HG03342 (cell line): ENCODE measurements around the gene RAB17.
"Not testable (repeated sequence)": the region's sequence is repeated elsewhere in the genome, so short reads cannot be mapped to it uniquely, and the experiment has no call there.

Source experiments
- ATAC-seq: cut with Tn5 transposase; IDR thresholded peaks from one replicate; pipeline ENCODE4 v1.9.1; 2021; ENCODE audit warnings: mild to moderate bottlenecking, moderate library complexity; ENCODE audit not compliant: unreplicated experiment

RAB17 gene

DNA sequence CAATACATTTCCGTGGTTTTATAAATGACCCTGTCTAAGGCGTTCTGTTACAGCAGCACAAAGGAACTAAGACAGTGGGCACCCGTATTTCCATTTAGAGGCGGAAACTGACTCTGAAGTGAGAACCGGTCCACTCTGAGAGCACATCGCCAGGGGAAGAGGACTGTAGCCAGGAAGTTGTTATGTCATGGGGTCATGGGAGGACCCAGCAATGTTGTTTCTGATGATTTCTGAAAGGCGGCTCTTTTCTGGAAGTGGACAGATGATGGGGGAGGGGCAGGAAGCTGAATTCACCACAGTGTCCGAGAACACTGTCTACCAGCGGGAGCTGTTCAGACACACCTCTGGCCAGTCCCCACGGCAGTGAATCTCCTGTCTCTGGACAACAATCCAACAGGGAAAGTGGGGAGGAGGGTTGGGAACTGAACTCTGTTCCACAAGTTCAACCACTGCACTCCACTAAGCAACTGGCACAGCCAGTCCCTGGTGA is 34.7 kb upstream of the RAB17 start:
- ATAC-seq, result no peak

DNA sequence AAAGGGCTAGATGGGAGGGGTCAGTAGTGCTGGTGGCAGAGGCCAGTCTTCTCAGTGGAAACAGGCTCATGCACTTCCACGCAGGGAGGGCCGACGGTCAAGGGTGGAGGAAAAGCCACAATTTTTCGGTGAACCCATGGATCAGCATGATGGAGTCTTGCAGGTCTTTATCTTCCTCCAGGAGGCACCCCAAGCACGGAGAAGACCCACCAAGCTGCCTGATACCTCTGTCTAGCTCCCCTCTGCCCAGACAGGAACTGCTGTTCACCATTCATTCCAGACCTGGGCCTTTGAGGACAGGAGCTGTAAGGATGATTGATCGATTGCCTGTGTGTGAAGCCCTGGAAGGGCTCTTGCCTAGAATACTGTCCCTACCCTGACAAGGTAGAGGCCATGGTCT is 34.0 kb upstream of the RAB17 start:
- ATAC-seq, result no peak

DNA sequence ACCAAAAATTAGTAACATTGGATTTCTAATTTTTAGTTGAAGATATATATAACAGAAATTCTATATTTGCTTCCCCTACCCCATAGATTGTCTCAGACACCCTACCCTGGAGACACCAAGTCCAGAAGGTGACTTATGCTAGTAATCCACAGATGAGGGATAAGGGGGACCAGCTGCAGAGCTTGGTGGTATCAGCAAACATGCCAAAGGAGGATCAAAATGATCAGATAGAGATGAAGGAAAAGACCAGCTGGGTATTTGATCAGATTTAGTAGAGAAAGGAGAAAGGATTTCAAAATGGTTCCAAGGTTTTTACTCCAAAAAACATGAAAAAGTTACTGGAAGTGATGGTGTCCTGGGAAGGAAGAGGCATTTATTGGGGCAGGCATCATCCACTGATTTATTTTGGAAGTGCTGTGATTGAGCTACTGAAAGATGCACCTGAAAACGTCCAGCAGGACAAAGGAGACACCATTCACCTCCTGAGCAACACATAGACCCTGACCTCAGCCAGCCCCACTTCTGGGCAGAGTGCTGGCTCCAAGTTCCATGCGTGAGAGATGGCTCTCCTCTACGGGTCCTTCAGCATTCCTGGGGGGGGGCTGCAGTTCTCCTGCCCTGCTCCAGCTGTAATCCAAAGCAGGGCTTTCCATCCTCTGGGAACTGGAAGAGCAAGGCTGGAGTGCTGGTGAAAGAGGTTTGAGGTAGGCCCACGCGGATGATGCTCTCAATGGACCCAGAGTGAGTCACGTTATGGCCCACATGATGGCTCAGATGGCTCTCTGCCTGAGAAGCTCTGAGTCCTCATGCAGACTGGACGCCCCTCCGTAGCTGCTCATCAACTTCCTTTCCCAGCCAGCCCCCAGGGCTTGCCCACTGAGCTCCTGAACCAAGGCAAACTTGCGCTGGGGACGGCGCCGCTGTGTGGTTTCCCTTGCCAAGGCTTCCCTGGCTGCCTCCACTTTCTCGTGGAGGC is 33.2 kb upstream of the RAB17 start:
- no peak for ATAC-seq

DNA sequence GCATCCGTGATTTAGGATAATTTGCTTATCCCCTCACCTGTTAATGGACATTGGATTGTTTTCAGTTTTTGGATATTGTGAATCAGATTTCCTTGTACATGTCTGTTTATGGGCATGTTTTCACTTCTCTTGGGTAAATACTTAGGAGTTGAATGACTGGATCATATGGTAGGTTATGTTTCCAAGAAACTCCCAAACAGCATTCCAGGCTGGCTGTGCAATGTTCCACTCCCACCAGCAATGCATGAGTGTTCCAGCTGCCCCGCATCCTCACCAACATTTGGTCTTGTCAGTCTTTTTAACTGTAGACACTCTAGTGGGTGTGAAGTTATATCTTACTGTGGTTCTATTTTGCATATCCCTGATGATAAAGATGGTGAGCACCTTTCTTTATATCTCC is 27.9 kb upstream of the RAB17 start:
- no peak for ATAC-seq

DNA sequence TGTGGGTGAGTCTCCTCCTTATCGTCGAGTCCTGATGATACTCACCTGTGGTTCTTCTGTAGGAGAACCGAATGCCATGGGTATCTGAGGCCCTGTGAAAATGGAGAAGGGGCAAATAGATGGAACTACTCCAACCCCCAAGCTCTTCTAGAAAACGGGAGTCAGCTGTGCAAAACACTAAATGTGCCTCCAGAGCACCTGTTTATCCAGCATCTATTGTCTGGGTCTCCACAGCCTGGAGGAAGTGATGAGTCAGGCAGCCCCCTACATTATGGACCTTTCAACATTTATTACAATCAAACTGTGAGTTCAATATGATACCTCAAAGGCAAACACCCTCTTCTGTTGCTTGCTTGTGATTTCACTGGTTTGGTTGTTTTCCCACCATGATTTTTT is 27.1 kb upstream of the RAB17 start:
- ATAC-seq, result no peak

DNA sequence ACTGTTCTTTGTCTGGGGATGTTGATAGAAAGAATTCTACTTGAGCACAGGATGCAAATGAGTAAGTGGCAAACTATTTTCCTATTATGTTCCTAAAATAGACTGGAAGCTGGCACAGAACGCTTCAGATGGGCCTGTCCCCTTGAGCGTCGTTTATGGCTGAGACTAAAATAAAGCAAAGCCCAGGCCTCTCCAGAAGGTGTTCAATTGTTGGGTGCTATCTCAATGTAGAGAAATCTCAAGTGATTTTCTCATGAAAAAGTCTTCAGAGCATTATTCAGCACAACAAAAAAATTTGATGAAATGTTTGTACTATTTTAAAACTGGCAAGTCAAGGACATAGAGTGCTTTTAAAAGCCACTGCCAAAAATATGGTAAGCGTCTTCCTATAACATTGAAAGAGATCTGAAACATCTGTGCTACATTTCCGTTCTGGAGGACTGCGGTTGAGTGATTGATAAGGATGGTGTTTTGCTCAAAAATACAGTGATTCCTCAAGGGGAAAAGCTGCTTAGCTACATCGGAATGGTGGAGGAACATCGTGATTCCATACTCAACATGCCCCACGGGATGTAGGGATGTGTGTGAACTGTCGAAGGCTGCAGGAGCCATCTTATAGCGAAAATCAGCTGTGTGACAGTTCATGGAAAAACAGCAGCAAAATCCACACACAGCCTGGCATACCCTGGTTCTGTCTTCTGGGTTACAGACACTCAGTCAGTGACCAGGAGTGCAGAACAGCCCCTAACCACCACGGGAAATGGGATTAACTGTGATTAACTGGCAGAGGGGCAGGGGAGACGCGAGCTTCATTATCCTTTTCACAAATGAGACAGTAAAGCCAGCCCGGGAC is 26.4 kb upstream of the RAB17 start:
- no peak for ATAC-seq

DNA sequence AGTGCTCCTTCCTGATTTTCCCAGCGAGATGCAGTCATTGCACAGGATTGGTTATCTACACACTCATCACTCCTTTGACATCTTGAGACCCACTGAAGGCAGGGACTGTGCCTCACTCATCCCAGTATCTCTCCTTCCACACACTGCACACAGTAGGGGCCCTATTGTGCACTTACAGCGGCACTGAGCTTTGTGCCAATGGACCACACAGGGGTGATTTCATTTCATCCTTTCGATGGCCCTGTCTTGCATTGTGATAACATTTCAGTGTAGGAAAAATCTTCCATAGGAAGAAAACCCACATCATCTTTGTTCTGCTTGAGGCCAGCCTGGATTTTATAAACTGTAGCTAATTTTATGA is 25.8 kb upstream of the RAB17 start:
- no peak for ATAC-seq

DNA sequence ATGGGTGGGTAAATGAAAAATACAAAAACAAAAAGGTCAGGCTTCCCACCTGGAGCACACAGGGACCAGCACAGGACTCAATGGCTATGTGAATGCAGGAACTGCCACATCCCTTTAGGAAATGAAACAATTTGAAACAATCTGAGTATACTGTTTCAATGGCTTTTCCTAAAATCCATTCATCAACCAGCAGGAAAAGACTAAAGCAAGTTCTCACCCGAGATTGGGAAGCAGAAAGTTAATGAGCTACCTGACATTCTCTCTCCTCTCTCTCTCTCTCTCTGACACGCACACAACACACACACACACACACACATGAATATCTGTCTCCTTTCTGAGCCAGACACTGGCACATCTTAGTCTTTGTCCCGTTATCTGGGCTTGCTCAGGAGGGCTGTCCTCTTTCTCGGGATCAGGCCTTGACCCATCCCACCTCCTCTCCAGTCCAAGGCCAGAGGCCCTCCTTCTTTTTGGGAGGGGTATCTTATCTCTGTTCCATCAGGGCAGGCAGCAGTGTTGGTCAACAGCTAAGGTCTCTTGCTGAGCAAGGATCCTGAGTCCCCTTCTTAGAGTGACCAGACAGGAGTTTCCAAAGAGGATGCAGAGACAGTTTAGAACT is 25.2 kb upstream of the RAB17 start:
- ATAC-seq, result no peak

DNA sequence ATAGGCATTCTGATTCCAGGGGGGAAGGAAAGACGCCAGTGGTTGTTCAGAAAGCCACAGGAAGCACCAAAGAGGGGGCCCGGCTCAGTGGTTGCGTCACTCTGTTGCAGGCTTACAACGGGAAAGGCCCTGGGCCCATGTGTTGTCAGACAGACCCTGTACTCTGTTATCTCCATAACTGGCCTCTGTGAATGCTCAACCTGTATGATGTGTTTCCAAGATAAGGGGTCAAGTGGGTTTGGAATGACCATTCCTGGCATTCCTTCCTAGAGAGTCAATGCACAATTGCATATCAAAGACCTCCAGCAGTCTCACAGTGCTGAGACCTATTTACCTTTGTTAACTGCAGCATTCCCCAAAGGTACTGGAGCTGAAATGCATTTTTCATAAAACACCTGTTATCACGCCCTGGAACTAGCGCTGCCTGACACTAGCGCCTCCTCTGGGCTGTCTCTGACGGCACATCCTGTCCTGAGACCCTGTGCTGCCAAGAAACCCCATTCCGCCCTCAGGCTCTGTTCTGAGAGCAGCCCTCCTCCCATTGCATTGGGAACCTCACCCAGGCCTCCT is 23.7 kb upstream of the RAB17 start:
- ATAC-seq, result no peak

DNA sequence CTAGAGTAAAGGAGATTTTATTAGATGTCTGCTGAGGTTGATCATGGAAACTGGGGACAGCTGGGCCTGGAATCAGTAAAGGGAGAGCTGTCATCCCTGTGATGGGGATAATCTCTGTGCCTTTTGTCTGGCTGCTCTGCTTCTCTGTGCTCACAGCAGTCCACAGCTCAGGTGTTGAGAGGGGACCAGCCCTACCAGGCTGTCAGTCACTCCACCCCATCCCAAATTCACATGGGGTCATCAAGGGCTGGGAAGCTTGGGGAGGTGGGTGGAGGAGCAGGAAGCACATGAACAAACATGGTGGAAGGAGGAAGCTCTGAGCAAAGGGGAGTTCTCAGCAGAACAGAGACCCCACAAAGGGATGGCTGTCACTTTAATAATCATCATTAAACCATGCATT is 23.1 kb upstream of the RAB17 start:
- ATAC-seq, result no peak

DNA sequence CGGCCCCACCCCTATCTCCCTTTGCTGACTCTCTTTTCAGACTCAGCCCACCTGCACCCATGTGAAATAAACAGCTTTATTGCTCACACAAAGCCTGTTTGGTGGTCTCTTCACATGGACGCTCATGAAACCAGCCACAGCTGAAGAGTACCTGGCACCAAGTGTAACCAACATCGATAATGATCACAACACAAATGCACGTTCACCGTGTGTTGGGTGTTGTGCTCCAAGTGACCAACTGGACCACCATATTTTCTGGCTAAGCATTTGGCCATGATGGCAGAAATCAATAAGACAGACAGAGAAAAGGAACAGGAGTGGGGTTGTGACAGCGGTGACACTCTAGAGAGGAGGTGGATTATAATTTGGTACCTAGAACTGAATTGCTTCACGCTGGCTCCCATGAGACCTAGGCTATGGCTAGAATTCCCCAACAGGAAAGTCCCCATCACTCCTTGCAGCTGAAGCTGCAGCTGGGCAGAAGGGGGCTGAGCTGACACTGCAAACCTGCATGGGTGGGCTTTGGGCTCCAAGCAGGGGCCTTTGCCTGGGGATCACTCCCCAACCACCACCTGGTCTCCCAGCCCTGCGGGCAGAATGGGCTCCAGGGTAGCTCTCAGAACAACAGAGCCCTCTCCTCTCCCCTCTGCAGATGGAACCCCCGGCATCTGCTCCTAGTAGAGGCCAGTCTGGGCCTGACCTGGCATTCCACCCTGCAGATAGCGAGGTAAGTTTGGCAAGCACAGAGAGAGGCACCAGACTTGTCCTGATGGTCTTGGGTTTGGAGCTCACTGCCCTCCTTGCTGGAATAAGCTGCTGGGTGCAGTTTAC is 22.2 kb upstream of the RAB17 start:
- no peak for ATAC-seq

DNA sequence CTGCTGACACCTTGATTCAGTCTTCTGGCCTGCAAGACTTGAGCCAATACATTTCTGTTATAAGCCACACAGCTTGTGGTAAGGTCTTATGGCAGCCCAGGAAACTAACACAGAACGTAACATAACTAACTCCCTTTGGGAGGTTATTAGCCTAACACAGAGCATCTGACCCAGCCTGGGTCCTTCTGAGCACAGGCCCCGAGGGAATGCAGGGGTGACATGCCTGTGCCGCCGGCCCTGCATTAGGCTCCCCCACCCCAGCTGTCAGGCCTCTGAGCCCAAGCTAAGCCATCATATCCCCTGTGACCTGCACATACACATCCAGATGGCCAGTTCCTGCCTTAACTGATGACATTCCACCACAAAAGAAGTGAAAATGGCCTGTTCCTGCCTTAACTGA is 16.0 kb upstream of the RAB17 start:
- not testable (repeated sequence) for ATAC-seq

DNA sequence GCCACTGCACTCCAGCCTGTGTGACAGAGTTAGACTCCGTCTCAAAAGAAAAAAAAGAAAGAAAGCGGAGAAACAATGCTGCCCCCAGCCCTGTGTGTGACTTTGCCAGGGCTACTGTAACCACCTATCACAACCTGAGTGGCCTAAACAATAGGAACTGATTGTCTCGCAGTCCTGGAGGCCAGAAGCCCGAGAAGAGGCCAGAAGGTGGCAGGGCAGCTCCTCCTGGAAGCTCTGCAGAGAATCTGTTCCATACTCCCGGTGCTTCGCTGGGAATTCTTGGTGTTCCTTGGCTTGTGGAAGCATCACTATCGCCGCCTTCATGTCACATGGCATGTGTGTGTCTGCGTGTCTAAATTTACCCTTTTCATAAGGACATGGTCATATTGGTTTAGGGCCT is 14.4 kb upstream of the RAB17 start:
- ATAC-seq, result no peak

DNA sequence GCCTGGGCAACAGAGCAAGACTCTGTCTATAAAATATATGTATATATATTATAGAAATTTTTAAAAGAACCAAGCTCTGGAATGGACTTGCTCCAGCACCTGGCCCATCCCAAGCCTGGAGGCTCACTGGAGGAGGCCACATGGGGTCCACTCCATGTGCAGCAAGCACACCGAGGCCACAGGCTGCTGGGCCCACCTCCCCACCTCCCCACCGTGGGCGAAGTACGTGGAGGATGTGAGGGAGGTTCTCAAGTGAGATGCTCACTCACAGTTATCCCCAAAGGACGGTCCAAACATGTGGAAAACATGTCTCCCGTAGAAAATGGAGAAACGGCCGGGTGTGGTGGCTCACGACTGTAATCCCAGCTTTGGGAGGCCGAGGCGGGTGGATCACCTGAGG is 13.9 kb upstream of the RAB17 start:
- no peak for ATAC-seq

DNA sequence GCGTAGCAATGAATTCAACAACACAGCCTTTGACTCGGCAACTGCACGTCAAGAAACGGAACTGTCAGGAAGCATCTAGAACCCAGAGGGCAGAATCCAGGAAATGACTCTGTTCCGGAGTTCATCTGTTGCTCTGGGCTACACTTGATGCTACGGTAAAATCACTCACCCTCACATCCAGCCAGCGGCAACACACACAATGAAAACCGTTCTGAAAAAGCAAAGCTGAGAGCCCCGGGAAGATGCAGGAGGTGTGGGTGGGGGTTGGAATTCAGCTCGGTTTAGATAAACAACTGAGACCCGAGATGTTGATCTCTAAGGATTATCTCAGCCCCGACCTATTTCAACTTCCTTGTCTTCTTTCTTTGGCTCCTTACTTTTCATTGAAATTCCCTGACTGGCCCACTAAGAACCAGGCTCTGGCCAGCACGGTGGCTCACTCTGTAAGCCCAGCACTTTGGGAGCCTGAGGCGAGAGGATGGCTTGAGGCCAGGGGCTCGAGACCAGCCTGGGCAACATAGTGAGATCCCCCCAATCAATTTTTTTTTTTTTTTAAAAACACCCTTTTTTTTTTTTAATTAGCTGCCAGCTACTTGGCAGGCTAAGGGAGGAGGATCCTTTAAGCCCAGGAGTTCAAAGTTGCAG is 13.3 kb upstream of the RAB17 start:
- ATAC-seq, result no peak

DNA sequence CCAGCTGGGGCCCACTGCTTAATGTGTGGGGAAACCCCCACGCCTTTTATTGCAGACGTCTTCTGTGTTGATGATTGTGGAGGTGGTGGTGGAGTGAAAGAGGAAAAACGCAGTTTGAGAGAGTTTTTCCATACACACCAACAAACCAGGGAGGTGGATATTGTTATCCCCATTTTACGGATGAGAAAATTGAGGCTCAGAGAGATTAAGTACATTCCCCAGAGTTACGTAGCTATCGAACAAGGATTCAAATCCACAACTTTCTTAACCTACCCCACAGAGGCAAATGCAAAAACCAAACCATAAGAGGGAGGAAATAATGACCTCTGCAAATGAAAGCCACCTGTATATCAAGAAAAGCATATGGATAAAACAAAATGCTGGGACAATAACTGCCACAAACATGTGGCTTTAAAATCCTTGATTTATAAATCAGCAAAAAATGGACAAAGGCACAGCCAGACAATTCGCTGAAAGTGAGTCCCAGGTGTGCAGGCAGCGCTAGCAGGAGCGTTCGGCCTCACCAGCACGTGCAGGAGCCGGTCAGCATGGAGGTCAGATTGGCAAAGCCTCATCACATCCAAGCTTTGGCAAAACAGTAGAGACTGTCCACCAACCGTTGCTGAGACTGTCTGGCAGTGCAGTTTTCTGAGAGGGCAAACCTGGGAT is 12.6 kb upstream of the RAB17 start:
- ATAC-seq, result no peak

DNA sequence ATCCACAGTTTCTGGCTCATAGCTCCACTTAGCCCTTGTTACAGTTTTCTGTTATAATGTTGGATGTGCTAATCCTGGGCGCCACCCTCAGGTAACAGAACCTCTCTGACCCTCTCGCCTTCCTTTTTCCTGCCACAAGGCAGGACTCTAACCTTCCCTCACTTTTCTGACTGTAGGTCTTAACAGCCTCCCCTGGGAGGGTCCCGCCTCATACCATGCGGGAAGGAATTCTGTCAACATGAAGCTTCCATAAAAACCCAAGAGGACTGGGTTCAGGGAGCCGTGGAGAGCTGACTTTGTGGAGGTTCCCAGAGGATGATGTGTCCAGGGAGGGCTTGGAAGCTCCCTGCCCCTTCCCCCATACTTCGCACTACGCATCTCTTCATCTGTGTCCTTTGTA is 11.9 kb upstream of the RAB17 start:
- ATAC-seq, result no peak

DNA sequence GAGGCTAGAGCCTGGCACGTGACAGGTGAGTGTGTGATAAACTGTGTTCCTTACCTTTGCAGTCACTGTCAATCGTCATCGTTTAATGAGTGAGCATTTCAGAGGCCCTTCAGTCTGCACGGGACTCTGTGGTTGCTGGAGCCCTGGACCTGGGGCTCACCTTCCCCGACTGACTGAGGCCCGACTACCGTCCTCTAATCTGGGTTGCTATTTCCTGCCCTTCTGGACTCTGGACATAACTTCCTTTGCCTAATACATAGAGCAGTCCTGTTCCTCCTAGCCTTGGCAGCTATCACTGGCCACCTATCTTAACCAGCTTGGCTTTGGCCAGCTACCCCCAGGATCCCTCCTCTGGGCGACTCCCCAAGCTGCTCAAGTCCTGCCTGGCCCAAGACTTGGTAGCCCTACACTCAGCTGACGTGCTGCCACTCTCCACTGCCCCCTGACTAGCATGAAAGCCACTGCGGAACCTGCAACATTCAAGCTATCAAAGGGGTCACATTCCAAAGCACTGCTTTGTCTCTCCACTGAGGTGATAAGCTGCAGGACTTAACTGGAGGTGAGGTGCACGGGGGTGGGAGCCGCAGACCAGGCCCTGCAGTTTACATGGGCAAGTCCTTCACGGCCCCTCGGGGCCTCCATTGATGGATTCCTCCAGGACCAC is 11.1 kb upstream of the RAB17 start:
- no peak for ATAC-seq
